Choroid plexus epithelial cell (primary cell): ENCODE data around the gene XXYLT1.
"Not testable (repeated sequence)": the region's sequence is repeated elsewhere in the genome, so short reads cannot be mapped to it uniquely, and the experiment has no call there.

Source experiments
- DNase-seq: peaks from one replicate; pipeline ENCODE4 v3.0.0-alpha.2; 2010; ENCODE audit warnings: low read depth
- H3K4me3 ChIP-seq: 2 replicates; pipeline ENCODE4 v1.5.1; 2011; ENCODE audit warnings: low read depth, mild to moderate bottlenecking, control low read depth, low read length, moderate library complexity
- CTCF ChIP-seq: conservative IDR thresholded peaks from 2 replicates; pipeline ENCODE4 v1.5.1; 2011; ENCODE audit warnings: low read depth, mild to moderate bottlenecking, control low read depth, inconsistent platforms, low read length, moderate library complexity

Gene XXYLT1

GRCh38 chr3:195194559-195195206, 76.3 kb downstream of the XXYLT1 start:
- TF ChIP-seq CTCF: no peak
- H3K4me3 ChIP-seq: peak overlapping the region; percentile 9
- DNase-seq: no peak

GRCh38 chr3:195191580-195191979, 79.4 kb downstream of the XXYLT1 start:
- DNase-seq: no peak
- no peak for TF ChIP-seq CTCF
- H3K4me3 ChIP-seq: no peak overlapping the region

GRCh38 chr3:195189821-195190220, 81.1 kb downstream of the XXYLT1 start:
- no peak for TF ChIP-seq CTCF
- no peak overlapping the region for H3K4me3 ChIP-seq
- no peak for DNase-seq

GRCh38 chr3:195188426-195188927, 82.5 kb downstream of the XXYLT1 start:
- peak; percentile 54 for TF ChIP-seq CTCF
- no peak overlapping the region for H3K4me3 ChIP-seq
- peak; percentile 56 for DNase-seq

GRCh38 chr3:195187609-195188425, 83.1 kb downstream of the XXYLT1 start:
- peak; percentile 78 for DNase-seq
- TF ChIP-seq CTCF: no peak
- no peak overlapping the region for H3K4me3 ChIP-seq

GRCh38 chr3:195186710-195187047, 84.3 kb downstream of the XXYLT1 start:
- DNase-seq, H3K4me3 ChIP-seq: not testable (repeated sequence)

GRCh38 chr3:195186041-195186709, 84.8 kb downstream of the XXYLT1 start:
- no peak for TF ChIP-seq CTCF

More at GRCh38 chr3:195186041-195186709, 84.8 kb downstream of the XXYLT1 start:
- DNase-seq: no peak
- no peak overlapping the region for H3K4me3 ChIP-seq
